GM21381 (cell line): ENCODE data around the gene HPSE2.
"Not testable (repeated sequence)": the region's sequence is repeated elsewhere in the genome, so short reads cannot be mapped to it uniquely, and the experiment has no call there.

Source experiments
- ATAC-seq: cut with Tn5 transposase; IDR thresholded peaks from one replicate; pipeline ENCODE4 v1.9.1; 2021; ENCODE audit warnings: mild to moderate bottlenecking, moderate library complexity; ENCODE audit not compliant: unreplicated experiment

Gene HPSE2

GRCh38 chr10:99010286-99010685, 225.4 kb downstream of the HPSE2 start:
- no peak for ATAC-seq

DNA sequence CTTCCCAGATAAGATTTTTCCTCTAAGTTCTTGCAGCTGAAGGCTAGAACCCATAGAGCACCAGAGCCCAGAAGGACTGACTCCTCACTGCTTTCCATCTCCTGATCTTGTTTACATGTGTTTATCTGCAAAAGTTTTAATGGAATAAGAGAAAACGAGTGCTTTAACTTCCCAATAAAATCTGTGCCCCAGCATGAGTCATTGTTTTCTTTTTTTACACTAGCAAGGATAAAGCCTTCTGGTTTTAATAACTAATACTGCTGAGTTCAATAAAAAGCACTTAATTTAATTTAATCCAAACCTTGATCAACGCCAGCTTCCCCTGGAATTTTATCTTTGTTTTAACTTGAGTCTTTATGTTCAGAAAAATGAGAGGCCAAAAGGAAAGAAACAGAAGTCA, 227.6 kb downstream of the HPSE2 start:
- no peak for ATAC-seq

- no peak for ATAC-seq
These were observed 228.2 kb downstream of the HPSE2 start for GRCh38 chr10:99007457-99007856.

DNA sequence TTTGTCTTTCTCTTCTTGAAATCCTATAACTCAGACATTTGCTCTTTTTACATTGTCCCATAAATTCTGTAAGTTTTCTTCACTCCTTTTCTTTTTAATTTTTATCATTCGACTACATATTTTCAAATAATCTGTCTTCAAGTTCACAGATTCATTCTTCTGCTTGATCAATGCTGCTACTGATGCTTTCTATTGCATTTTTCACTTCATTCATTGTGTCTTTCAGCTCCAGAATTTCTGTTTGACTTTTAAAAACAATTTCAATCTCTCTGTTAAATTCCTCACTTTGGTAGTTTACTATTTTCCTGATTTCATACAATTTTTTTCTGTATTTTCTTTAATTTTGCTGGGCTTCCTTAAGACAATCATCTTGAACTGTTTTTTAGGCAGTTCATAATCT, 230.4 kb downstream of the HPSE2 start:
- ATAC-seq = no peak

GRCh38 chr10:99004738-99005137, 230.9 kb downstream of the HPSE2 start:
- no peak for ATAC-seq

DNA sequence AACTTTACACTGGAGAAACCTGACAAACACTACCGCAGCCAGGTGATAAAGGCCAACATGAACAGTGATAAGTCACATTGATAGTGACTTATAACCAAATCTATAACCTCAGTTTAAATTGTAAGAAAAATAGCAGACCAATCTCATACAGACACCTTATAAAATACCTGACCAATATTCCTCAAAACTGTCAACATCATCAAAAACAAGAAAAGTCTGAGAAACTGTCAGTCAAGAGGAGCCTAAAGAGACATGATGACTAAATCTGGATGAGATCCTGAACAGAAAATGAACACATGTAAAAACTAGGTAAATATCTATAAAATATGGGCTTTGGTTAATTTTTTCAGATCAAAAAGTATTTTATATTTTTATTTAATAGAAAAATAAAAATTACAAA, 233.3 kb downstream of the HPSE2 start:
- no peak for ATAC-seq

- no peak for ATAC-seq
These were observed 238.1 kb downstream of the HPSE2 start for GRCh38 chr10:98997596-98997995.

GRCh38 chr10:98994030-98994429, 241.6 kb downstream of the HPSE2 start:
- no peak for ATAC-seq

DNA sequence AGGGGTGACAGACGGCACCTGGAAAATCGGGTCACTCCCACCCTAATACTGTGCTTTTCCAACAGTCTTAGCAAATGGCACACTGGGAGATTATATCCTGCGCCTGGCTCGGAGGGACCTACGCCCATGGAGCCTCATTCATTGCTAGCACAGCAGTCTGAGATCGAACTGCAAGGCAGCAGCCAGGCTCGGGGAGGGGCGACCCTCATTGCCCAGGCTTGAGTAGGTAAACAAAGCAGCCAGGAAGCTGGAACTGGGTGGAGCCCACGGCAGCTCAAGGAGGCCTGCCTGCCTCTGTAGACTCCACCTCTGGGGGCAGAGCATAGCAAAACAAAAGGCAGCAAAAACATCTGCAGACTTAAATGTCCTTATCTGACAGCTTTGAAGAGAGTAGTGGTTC, 251.9 kb downstream of the HPSE2 start:
- not testable (repeated sequence) for ATAC-seq

DNA sequence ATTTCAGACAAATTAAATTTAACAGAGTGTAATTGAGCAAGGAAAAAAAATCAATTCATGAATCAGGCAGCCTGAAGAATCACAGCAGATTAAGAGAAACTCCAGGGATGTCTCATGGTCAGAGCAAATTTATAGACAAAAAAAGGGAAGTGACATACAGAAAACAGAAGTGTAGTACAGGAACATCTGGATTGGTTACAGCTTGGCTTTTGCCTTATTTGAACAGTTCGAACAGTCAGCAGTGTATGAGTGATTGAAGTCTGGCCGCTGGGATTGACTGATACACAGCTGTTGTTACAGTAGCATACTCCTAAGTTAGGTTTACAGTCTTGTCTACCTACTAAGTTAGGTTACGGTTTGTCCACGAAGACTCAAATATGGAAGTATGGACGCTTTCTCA, 255.3 kb downstream of the HPSE2 start:
- no peak for ATAC-seq

- ATAC-seq = no peak
These were observed 264.2 kb downstream of the HPSE2 start for GRCh38 chr10:98971464-98971863.

DNA sequence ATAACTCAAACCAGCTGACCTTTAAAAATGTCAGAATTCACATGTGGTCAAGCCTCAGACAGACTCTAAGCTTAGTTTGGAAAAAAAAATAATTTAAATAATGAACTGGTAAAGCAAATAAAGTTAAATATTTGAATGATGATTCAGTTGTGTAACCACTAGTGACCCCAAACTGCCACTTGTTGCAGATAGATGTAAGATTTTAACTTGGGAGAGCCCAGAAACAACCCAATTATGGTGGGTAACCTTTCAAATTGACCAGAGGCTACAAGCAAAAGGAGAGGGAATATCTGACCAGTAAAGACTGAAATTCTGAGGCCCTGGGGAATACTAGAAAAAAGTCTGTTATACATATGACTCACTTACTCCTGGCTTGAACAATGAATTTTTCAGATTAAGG, 268.1 kb downstream of the HPSE2 start:
- no peak for ATAC-seq

GRCh38 chr10:98963608-98964007, 272.0 kb downstream of the HPSE2 start:
- ATAC-seq = no peak

DNA sequence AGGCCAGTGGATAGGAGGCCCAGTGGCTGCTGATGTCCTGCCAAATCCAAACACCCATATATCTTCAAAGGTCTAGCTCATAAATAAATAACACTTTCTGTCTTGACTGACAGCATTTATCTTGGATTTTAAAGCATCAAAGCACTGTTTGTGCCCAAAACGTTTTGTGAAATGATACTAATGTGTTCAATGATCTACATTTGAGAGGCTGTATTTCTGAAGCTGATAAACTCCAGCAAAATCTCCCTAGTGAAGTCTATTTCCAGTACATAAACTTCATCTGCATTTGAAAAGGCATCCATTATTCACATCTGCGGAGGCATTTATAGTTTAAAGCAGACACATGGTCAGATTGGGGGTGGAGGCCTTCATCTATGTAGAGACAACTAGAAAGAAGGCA, 276.3 kb downstream of the HPSE2 start:
- no peak for ATAC-seq

GRCh38 chr10:98957801-98958200, 277.9 kb downstream of the HPSE2 start:
- ATAC-seq = no peak

DNA sequence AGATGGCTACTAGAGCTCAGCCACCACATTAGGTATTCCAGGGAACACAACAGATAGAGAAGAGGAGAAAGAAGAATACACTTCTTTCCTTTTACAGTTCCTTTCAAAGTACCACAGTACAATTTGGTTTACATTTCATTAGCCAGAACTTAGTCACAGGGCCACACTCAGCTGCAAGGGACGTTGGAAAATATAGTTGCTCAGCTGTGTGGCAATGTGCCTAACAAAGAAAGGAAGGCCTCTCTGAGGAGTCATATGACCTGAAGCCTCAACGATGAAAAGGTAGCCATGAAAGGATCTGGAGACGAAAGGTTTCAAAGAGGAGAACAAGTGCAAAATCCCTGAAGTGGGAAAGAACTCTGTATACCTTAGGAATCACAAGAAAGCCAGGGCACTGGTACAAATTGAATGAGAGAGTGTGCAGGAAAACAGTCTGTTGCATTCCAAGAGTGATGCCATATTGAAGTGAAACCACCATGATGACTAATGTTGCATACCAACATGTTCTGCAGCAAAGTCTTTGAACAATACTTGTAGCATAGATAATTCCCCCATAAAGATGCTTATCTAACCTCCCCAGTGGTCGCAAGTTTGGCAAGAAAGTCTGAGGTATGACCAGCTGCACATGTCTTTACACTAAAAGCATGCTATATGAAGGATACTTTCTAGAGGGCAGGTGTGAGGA, 278.9 kb downstream of the HPSE2 start:
- ATAC-seq = no peak

DNA sequence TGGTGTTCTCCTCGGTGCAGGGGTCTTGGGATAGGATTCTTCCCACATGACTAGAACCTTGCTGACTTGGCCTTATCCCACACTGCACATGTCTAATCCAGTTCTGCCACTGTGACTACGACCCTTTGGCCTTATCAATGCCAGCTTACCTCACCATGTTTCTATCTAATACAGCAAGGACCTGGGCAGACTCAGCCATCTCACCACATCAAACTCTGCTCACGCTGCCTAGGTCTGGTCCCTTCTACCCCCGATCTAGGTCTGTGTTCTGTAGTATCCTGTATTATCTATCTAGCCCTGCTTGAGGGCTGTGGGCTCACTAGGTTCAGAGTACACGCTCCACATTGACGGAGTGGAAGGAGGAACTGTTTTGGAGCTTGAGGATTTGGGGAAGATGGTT, 282.4 kb downstream of the HPSE2 start:
- ATAC-seq = no peak

DNA sequence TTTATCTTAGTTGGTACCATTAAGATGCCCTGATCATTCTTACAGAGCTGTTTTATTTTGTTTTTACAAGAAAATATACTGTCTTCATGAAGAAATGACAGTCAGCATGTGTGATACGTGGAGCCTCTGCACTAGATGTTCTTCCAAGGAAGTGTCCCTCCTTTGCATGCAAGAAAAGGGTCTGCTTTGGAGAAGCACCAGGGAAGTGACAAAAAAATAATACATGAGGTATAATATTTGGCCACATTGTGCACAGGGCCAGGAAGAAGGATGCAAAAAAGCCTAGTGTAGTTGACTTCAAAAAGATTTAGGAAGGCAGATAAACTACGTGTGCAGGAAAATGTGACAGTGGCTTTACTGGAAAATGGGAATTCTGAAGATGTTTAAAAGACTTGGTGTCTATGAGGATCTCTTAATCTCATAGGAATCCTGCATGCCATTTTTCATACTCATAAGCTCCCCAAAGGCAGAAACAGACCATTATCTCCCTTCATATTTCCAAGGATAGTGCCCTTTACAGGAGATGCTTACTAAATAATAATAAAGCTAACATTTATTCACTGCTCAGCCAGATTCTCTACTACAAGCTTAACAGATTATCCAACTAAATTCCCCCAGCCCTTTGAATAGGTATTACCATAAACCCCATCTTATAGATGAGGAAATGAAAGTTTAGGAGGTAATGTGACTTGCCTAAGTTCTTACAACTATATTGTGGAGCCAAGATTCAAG, 284.2 kb downstream of the HPSE2 start:
- no peak for ATAC-seq

DNA sequence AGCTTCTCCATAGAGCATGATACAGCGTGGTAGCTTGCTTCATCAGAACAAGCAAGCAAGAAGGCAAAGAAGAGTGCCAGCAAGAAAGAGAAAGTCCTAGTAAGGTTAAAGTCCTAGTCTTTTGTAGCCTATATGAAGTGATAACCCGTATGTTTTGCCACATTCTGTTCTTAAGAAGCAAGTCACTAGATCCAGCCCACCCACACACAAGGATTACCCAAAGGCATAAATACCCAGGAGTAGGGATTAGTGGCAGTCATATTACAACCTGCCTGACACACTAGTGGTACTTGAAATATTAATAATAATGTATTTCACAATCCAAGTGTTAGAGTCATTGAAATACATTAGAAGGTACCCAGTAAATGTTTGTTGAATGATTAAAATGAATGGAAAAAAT, 285.5 kb downstream of the HPSE2 start:
- ATAC-seq = no peak

GRCh38 chr10:98949306-98949705, 286.3 kb downstream of the HPSE2 start:
- ATAC-seq = no peak

- no peak for ATAC-seq
These were observed 292.0 kb downstream of the HPSE2 start for GRCh38 chr10:98943681-98944080.

DNA sequence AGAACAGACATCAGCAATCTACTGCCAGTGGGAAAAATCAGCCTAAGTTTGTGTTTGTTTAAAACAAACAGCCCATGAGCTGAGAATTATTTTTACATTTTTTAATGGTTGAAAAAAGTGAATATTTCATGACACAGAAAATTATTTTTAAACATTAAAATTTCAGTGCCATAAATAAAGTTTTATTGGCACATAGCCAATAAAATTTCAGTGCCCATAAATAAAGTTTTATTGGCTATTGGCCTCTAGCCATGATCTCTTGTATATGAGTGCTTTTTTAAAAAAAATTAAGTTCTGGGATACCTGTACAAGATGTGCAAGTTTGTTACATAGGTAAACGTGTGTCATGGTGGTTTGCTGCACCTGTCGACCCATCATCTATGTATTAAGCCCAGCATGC, 305.9 kb downstream of the HPSE2 start:
- ATAC-seq = no peak

- no peak for ATAC-seq
These were observed 310.0 kb downstream of the HPSE2 start for GRCh38 chr10:98925651-98926050.
